Stimulated activated naive CD8-positive, alpha-beta T cell treated with anti-CD3 and anti-CD28 coated beads, Interleukin-15, Interleukin-2, amounts not matched to agents 100 ng/mL and 50 ng/mL, for 24 hours (primary cell): ENCODE measurements around the gene PCDH9.

ENCODE experiments used
- H3K27ac Mint-ChIP-seq: one replicate; pipeline ENCODE4 v1.8.0; 2021; ENCODE audit warnings: mild to moderate bottlenecking, mixed read lengths
- H3K27me3 Mint-ChIP-seq: one replicate; pipeline ENCODE4 v1.8.0; 2021; ENCODE audit warnings: mixed read lengths
- H3K36me3 Mint-ChIP-seq: one replicate; pipeline ENCODE4 v1.8.0; 2021; ENCODE audit warnings: low read depth, mixed read lengths
- H3K4me1 Mint-ChIP-seq: one replicate; pipeline ENCODE4 v1.8.0; 2021; ENCODE audit warnings: low read depth, mixed read lengths
- H3K4me3 Mint-ChIP-seq: one replicate; pipeline ENCODE4 v1.8.0; 2021; ENCODE audit warnings: mild to moderate bottlenecking, mixed read lengths
- H3K9me3 Mint-ChIP-seq: one replicate; pipeline ENCODE4 v1.8.0; 2021; ENCODE audit warnings: mixed read lengths

PCDH9 gene

GRCh38 chr13:66359910-66360552, 870.1 kb downstream of the PCDH9 start:
- no peak overlapping the region for H3K4me3 Mint-ChIP-seq
- no peaks in the 10 kb centered on the region for H3K9me3 Mint-ChIP-seq
- no peak overlapping the region for H3K27ac Mint-ChIP-seq

GRCh38 chr13:66359393-66359792, 870.7 kb downstream of the PCDH9 start:
- no peak overlapping the region for H3K4me3 Mint-ChIP-seq
- H3K36me3 Mint-ChIP-seq: no peaks in the 10 kb centered on the region
- H3K27ac Mint-ChIP-seq: no peak overlapping the region
- no peaks in the 10 kb centered on the region for H3K9me3 Mint-ChIP-seq
- no peaks in the 10 kb centered on the region for H3K27me3 Mint-ChIP-seq
- no peaks in the 10 kb centered on the region for H3K4me1 Mint-ChIP-seq

More at GRCh38 chr13:66359910-66360552, 870.1 kb downstream of the PCDH9 start:
- H3K4me1 Mint-ChIP-seq: no peaks in the 10 kb centered on the region
- H3K27me3 Mint-ChIP-seq: no peaks in the 10 kb centered on the region
- H3K36me3 Mint-ChIP-seq: no peaks in the 10 kb centered on the region

- no peaks in the 10 kb centered on the region for H3K36me3 Mint-ChIP-seq
- no peaks in the 10 kb centered on the region for H3K4me1 Mint-ChIP-seq
- H3K4me3 Mint-ChIP-seq: no peak overlapping the region
- H3K27ac Mint-ChIP-seq: no peak overlapping the region
- no peaks in the 10 kb centered on the region for H3K9me3 Mint-ChIP-seq
- H3K27me3 Mint-ChIP-seq: no peaks in the 10 kb centered on the region
Observed at GRCh38 chr13:66358564-66358963, 871.6 kb downstream of the PCDH9 start.

- H3K27me3 Mint-ChIP-seq: no peaks in the 10 kb centered on the region
- H3K4me3 Mint-ChIP-seq: no peak overlapping the region
- no peaks in the 10 kb centered on the region for H3K4me1 Mint-ChIP-seq
- H3K36me3 Mint-ChIP-seq: no peaks in the 10 kb centered on the region
- no peak overlapping the region for H3K27ac Mint-ChIP-seq
- H3K9me3 Mint-ChIP-seq: peaks cover 5% of the 10 kb centered on the region
Observed at GRCh38 chr13:66357463-66357862, 872.7 kb downstream of the PCDH9 start.

- no peak overlapping the region for H3K27ac Mint-ChIP-seq
Observed at GRCh38 chr13:66354879-66355751, 875.0 kb downstream of the PCDH9 start.

GRCh38 chr13:66353664-66354063, 876.5 kb downstream of the PCDH9 start:
- H3K9me3 Mint-ChIP-seq: peaks cover 9% of the 10 kb centered on the region
- H3K36me3 Mint-ChIP-seq: no peaks in the 10 kb centered on the region
- no peak overlapping the region for H3K4me3 Mint-ChIP-seq
- H3K27ac Mint-ChIP-seq: no peak overlapping the region
- no peaks in the 10 kb centered on the region for H3K27me3 Mint-ChIP-seq
- H3K4me1 Mint-ChIP-seq: no peaks in the 10 kb centered on the region

More at GRCh38 chr13:66354879-66355751, 875.0 kb downstream of the PCDH9 start:
- no peak overlapping the region for H3K4me3 Mint-ChIP-seq
- no peaks in the 10 kb centered on the region for H3K27me3 Mint-ChIP-seq
- no peaks in the 10 kb centered on the region for H3K4me1 Mint-ChIP-seq
- H3K36me3 Mint-ChIP-seq: no peaks in the 10 kb centered on the region
- peaks cover 6% of the 10 kb centered on the region for H3K9me3 Mint-ChIP-seq

- H3K9me3 Mint-ChIP-seq: peaks cover 12% of the 10 kb centered on the region
- H3K4me3 Mint-ChIP-seq: no peak overlapping the region
- no peaks in the 10 kb centered on the region for H3K36me3 Mint-ChIP-seq
- no peak overlapping the region for H3K27ac Mint-ChIP-seq
- no peaks in the 10 kb centered on the region for H3K4me1 Mint-ChIP-seq
- H3K27me3 Mint-ChIP-seq: no peaks in the 10 kb centered on the region
Observed at GRCh38 chr13:66349966-66350365, 880.2 kb downstream of the PCDH9 start.

GRCh38 chr13:66348745-66349690, 881.1 kb downstream of the PCDH9 start:
- no peak overlapping the region for H3K27ac Mint-ChIP-seq
- no peak overlapping the region for H3K4me3 Mint-ChIP-seq
- H3K4me1 Mint-ChIP-seq: no peaks in the 10 kb centered on the region
- H3K27me3 Mint-ChIP-seq: no peaks in the 10 kb centered on the region
- no peaks in the 10 kb centered on the region for H3K36me3 Mint-ChIP-seq
- H3K9me3 Mint-ChIP-seq: peaks cover 12% of the 10 kb centered on the region

- Mint-ChIP-seq H3K27ac (no peak overlapping the region), H3K36me3 (no peaks in the 10 kb centered on the region), H3K4me3 (no peak overlapping the region), H3K27me3 (no peaks in the 10 kb centered on the region), H3K9me3 (peaks cover 8% of the 10 kb centered on the region), H3K4me1 (no peaks in the 10 kb centered on the region)
Observed at GRCh38 chr13:66347486-66348117, 882.5 kb downstream of the PCDH9 start.

- H3K27ac Mint-ChIP-seq: no peak overlapping the region
- H3K4me3 Mint-ChIP-seq: no peak overlapping the region
- no peaks in the 10 kb centered on the region for H3K36me3 Mint-ChIP-seq
- no peaks in the 10 kb centered on the region for H3K27me3 Mint-ChIP-seq
- H3K4me1 Mint-ChIP-seq: no peaks in the 10 kb centered on the region
- H3K9me3 Mint-ChIP-seq: peaks cover 11% of the 10 kb centered on the region
Observed at GRCh38 chr13:66345971-66346370, 884.2 kb downstream of the PCDH9 start.

- Mint-ChIP-seq H3K4me1 (no peaks in the 10 kb centered on the region), H3K27me3 (no peaks in the 10 kb centered on the region), H3K36me3 (no peaks in the 10 kb centered on the region), H3K9me3 (peaks cover 11% of the 10 kb centered on the region), H3K27ac (no peak overlapping the region), H3K4me3 (no peak overlapping the region)
Observed at GRCh38 chr13:66345518-66345810, 884.7 kb downstream of the PCDH9 start.

- Mint-ChIP-seq H3K27me3 (no peaks in the 10 kb centered on the region), H3K36me3 (no peaks in the 10 kb centered on the region), H3K4me1 (no peaks in the 10 kb centered on the region), H3K4me3 (no peak overlapping the region), H3K27ac (no peak overlapping the region), H3K9me3 (peaks cover 8% of the 10 kb centered on the region)
Observed at GRCh38 chr13:66344805-66345517, 885.2 kb downstream of the PCDH9 start.

- H3K36me3 Mint-ChIP-seq: no peaks in the 10 kb centered on the region
- H3K4me3 Mint-ChIP-seq: no peak overlapping the region
- no peaks in the 10 kb centered on the region for H3K27me3 Mint-ChIP-seq
- no peak overlapping the region for H3K27ac Mint-ChIP-seq
- peaks cover 7% of the 10 kb centered on the region for H3K9me3 Mint-ChIP-seq
- no peaks in the 10 kb centered on the region for H3K4me1 Mint-ChIP-seq
Observed at GRCh38 chr13:66343224-66343828, 886.8 kb downstream of the PCDH9 start.
